ENCODE measurements around the gene SEMA4A. TPM values are rescaled to one million over a fixed set of nuclear protein-coding genes. Genes with fewer than 3 reads are reported as not detected.

Gene SEMA4A
- polyA plus RNA-seq, 1 donor from 2014 or later = 17.1 TPM

DNA sequence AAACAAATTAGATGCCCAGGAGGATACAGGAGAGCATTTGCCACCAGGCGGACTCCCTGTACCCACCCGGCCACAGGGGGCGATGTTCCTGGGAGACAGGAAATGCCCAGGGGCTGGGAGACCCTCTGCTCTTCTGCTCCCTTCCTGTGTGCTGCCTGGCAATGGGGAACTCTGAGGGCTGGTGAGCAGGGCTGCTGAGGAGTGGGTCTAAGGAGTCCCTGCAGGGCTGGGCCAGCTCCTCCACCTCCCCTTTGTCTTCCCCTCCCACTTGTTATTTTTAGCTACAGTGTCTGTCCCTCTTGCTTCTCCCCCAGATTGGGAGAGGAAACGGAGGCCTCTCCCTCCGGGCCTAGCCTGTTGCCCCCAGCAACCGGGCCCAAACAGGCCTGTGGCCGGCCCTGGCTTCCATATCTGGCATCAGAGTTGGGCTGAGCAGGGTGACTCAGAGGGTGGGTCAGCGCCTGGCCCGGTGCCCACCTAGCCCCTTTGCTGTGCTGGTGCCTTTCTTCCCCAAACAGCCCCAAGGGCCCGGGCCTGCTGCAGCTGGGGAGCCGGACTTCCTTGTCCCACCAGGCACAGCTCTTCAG is 27.2 kb upstream of the SEMA4A start:
- TF ChIP-seq TAF1 (IDR thresholded peaks at IDR 0.05; ENCODE audit: low read depth) (no peak), MXI1 (conservative IDR thresholded peaks at IDR 0.05; ENCODE audit: poor library complexity, severe bottlenecking) (no peak), POLR2AphosphoS5 (IDR thresholded peaks at IDR 0.05) (no peak), RAD21 (conservative IDR thresholded peaks at IDR 0.05) (no peak), SMC3 (conservative IDR thresholded peaks at IDR 0.05; ENCODE audit: poor library complexity) (no peak), EZH2 (IDR thresholded peaks at IDR 0.05; ENCODE audit: borderline replicate concordance, insufficient read depth, low read length, poor library complexity, severe bottlenecking) (no peak), EP300 (conservative IDR thresholded peaks at IDR 0.05; ENCODE audit: poor library complexity, severe bottlenecking) (no peak)
- TF ChIP-seq, protein P1, sequence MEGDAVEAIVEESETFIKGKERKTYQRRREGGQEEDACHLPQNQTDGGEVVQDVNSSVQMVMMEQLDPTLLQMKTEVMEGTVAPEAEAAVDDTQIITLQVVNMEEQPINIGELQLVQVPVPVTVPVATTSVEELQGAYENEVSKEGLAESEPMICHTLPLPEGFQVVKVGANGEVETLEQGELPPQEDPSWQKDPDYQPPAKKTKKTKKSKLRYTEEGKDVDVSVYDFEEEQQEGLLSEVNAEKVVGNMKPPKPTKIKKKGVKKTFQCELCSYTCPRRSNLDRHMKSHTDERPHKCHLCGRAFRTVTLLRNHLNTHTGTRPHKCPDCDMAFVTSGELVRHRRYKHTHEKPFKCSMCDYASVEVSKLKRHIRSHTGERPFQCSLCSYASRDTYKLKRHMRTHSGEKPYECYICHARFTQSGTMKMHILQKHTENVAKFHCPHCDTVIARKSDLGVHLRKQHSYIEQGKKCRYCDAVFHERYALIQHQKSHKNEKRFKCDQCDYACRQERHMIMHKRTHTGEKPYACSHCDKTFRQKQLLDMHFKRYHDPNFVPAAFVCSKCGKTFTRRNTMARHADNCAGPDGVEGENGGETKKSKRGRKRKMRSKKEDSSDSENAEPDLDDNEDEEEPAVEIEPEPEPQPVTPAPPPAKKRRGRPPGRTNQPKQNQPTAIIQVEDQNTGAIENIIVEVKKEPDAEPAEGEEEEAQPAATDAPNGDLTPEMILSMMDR (IDR thresholded peaks at IDR 0.05; ENCODE audit: poor library complexity, severe bottlenecking) = no peak
- TF ChIP-seq, protein P2, sequence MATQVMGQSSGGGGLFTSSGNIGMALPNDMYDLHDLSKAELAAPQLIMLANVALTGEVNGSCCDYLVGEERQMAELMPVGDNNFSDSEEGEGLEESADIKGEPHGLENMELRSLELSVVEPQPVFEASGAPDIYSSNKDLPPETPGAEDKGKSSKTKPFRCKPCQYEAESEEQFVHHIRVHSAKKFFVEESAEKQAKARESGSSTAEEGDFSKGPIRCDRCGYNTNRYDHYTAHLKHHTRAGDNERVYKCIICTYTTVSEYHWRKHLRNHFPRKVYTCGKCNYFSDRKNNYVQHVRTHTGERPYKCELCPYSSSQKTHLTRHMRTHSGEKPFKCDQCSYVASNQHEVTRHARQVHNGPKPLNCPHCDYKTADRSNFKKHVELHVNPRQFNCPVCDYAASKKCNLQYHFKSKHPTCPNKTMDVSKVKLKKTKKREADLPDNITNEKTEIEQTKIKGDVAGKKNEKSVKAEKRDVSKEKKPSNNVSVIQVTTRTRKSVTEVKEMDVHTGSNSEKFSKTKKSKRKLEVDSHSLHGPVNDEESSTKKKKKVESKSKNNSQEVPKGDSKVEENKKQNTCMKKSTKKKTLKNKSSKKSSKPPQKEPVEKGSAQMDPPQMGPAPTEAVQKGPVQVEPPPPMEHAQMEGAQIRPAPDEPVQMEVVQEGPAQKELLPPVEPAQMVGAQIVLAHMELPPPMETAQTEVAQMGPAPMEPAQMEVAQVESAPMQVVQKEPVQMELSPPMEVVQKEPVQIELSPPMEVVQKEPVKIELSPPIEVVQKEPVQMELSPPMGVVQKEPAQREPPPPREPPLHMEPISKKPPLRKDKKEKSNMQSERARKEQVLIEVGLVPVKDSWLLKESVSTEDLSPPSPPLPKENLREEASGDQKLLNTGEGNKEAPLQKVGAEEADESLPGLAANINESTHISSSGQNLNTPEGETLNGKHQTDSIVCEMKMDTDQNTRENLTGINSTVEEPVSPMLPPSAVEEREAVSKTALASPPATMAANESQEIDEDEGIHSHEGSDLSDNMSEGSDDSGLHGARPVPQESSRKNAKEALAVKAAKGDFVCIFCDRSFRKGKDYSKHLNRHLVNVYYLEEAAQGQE (IDR thresholded peaks at IDR 0.05; ENCODE audit: borderline replicate concordance) = no peak
- Histone ChIP-seq H3K9me2 (ENCODE audit: insufficient read depth, low read length) (no peaks in the 10 kb centered on the region), H3K4me2 (ENCODE audit: low read length) (no peak overlapping the region), H3K4me3 (ENCODE audit: low read length) (no peak overlapping the region), H3K79me2 (replicated peaks; ENCODE audit: insufficient read depth, low read length) (peaks cover 3% of the 10 kb centered on the region), H4K20me1 (ENCODE audit: insufficient read depth) (no peaks in the 10 kb centered on the region), H3K9ac (ENCODE audit: low read length) (no peak overlapping the region), H2AFZ (ENCODE audit: low read depth, low read length) (no peak overlapping the region), H3K27me3 (ENCODE audit: insufficient read depth, low read depth, low read length) (no peaks in the 10 kb centered on the region), H3K9me3 (ENCODE audit: low read length) (no peaks in the 10 kb centered on the region), H3K36me3 (ENCODE audit: insufficient read depth, low read length) (no peaks in the 10 kb centered on the region), H3K27ac (ENCODE audit: low read length) (no peak overlapping the region), H3F3A (ENCODE audit: insufficient read depth, low read length, poor library complexity, severe bottlenecking) (no peaks in the 10 kb centered on the region)

DNA sequence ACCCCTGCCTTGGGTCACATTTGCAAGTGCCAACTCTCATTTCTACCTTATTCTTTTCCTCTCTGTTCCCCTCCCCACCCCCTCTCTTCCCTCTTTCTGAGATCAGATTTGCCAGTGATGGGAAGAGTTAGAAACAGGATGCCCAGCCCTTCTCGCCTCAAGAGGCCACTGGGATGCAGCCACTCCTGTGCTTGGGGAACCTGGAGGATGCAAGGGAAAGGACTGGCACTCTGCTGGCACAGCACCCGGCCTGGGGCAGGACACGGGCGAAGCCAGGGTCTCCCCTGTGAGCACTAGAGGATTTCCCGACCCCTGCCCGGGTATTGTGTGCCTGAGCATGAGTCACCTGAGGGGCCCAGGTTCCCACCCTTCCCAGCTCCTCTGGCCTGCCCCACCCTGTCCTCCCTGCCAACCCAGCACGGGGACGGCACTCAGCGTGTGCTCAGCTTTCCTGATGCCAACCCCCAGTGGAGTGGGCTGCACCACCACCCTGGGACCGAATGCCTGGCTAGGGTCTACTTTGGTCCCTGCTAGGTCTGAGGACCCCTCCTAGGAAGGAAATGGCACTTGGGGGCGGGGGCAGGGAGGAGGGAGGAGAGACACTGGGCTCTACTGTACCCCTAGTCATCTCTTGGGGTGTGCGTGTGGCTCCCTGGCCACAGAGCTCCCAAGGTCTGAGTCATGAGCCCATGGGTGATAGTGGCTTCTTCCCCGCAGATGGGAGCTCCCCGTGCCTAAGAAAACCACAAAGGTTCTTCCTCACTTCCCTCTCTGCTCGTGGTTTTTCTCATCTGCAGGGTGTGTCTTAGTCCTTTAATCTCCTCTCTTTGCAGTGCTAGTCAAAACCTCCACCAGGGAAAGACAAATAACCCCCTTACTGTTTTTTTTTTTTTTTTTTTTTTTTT is 26.5 kb upstream of the SEMA4A start:
- Histone ChIP-seq H4K20me1 (ENCODE audit: insufficient read depth) (no peaks in the 10 kb centered on the region), H3K4me2 (ENCODE audit: low read length) (no peak overlapping the region), H3K36me3 (ENCODE audit: insufficient read depth, low read length) (no peaks in the 10 kb centered on the region), H3F3A (ENCODE audit: insufficient read depth, low read length, poor library complexity, severe bottlenecking) (no peaks in the 10 kb centered on the region), H3K9me2 (ENCODE audit: insufficient read depth, low read length) (no peaks in the 10 kb centered on the region), H3K9me3 (ENCODE audit: low read length) (no peaks in the 10 kb centered on the region), H3K27me3 (ENCODE audit: insufficient read depth, low read depth, low read length) (no peaks in the 10 kb centered on the region), H3K27ac (ENCODE audit: low read length) (no peak overlapping the region), H2AFZ (ENCODE audit: low read depth, low read length) (no peak overlapping the region), H3K79me2 (replicated peaks; ENCODE audit: insufficient read depth, low read length) (peaks cover 3% of the 10 kb centered on the region), H3K9ac (ENCODE audit: low read length) (no peak overlapping the region), H3K4me3 (ENCODE audit: low read length) (no peak overlapping the region)
- TF ChIP-seq MXI1 (conservative IDR thresholded peaks at IDR 0.05; ENCODE audit: poor library complexity, severe bottlenecking) (no peak), SMC3 (conservative IDR thresholded peaks at IDR 0.05; ENCODE audit: poor library complexity) (no peak), EZH2 (IDR thresholded peaks at IDR 0.05; ENCODE audit: borderline replicate concordance, insufficient read depth, low read length, poor library complexity, severe bottlenecking) (no peak), EP300 (conservative IDR thresholded peaks at IDR 0.05; ENCODE audit: poor library complexity, severe bottlenecking) (no peak), POLR2AphosphoS5 (IDR thresholded peaks at IDR 0.05) (no peak), TAF1 (IDR thresholded peaks at IDR 0.05; ENCODE audit: low read depth) (no peak), RAD21 (conservative IDR thresholded peaks at IDR 0.05) (no peak)
- TF ChIP-seq, protein P2 (IDR thresholded peaks at IDR 0.05; ENCODE audit: borderline replicate concordance) = no peak
- TF ChIP-seq, protein P1 (IDR thresholded peaks at IDR 0.05; ENCODE audit: poor library complexity, severe bottlenecking) = no peak

Measured in neural cell (in vitro differentiated cells).